GM12874 (cell line): ENCODE data around the gene ANKRD17.

Source experiments
- TF ChIP-seq, protein P1 (sequence below): IDR thresholded peaks from 2 replicates; pipeline ENCODE4 v1.5.1; 2011; ENCODE audit warnings: low read depth, mild to moderate bottlenecking, control low read depth, low read length, moderate library complexity; ENCODE audit not compliant: insufficient read depth

ANKRD17 gene

GRCh38 chr4:73064536-73064935 is 194.1 kb downstream of the ANKRD17 start:
- TF ChIP-seq, protein P1, sequence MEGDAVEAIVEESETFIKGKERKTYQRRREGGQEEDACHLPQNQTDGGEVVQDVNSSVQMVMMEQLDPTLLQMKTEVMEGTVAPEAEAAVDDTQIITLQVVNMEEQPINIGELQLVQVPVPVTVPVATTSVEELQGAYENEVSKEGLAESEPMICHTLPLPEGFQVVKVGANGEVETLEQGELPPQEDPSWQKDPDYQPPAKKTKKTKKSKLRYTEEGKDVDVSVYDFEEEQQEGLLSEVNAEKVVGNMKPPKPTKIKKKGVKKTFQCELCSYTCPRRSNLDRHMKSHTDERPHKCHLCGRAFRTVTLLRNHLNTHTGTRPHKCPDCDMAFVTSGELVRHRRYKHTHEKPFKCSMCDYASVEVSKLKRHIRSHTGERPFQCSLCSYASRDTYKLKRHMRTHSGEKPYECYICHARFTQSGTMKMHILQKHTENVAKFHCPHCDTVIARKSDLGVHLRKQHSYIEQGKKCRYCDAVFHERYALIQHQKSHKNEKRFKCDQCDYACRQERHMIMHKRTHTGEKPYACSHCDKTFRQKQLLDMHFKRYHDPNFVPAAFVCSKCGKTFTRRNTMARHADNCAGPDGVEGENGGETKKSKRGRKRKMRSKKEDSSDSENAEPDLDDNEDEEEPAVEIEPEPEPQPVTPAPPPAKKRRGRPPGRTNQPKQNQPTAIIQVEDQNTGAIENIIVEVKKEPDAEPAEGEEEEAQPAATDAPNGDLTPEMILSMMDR = no peak

GRCh38 chr4:73055241-73055897 is 203.2 kb downstream of the ANKRD17 start:
- TF ChIP-seq, protein P1 = no peak

DNA sequence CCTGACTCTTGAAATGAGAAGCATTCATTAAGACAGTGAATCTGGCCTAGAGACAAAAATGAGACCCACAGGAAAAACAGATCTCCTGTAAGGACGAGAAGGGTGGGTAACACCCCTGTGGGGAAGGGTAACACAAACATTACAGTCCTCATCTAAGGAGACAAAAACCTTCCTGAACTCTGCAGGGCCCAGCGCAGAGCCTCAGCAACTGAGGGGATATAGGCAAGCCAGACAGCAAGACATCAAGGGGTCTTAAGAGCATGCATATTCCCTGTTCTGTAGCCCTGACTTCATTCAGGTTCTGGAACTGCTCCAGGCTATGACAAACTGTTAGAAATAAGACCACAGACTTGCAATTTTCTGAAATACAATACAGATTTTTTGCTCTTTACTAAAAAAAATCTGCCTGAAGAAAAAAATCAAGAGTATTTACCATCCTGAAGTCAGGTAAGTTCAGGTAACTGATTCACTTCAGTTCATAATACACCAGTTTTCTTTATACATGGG is 204.6 kb downstream of the ANKRD17 start:
- TF ChIP-seq, protein P1 = no peak

- TF ChIP-seq, protein P1 = no peak
Measured at GRCh38 chr4:73053076-73053475, 205.5 kb downstream of the ANKRD17 start.

GRCh38 chr4:73051625-73052024 is 207.0 kb downstream of the ANKRD17 start:
- TF ChIP-seq, protein P1 = no peak

DNA sequence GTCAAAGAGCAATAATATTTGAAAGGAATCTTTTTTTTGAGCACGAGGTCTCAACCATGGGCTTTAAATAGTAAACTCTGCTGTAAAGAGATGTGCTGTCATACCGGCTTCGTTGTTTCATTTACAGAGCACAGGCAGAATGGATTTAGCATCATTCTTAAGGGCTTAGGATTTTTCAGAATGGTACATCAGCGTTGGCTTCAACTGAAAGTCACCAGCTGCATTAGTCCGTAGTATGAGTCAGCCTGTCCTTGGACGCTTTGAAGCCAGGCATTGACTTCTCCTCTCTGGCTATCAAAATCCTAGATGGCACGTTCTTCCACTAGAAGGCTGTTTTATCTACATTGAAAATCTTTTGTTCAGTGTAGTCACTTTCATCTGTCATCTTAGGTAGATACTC is 212.7 kb downstream of the ANKRD17 start:
- TF ChIP-seq, protein P1 = no peak

- TF ChIP-seq, protein P1 = no peak
Measured at GRCh38 chr4:73037057-73037456, 221.5 kb downstream of the ANKRD17 start.
